HG03558 (cell line): Measurements from ENCODE around the gene RBM20.

Source experiments
- ATAC-seq: cut with Tn5 transposase; IDR thresholded peaks from one replicate; pipeline ENCODE4 v1.9.1; 2021; ENCODE audit warnings: moderate number of reproducible peaks; ENCODE audit not compliant: unreplicated experiment; ENCODE audit errors: extremely low read depth

The RBM20 gene

GRCh38 chr10:110798340-110798739, 154.2 kb downstream of the RBM20 start:
- no peak for ATAC-seq

- ATAC-seq, result no peak
These were observed 158.0 kb downstream of the RBM20 start for GRCh38 chr10:110802090-110802489.

DNA sequence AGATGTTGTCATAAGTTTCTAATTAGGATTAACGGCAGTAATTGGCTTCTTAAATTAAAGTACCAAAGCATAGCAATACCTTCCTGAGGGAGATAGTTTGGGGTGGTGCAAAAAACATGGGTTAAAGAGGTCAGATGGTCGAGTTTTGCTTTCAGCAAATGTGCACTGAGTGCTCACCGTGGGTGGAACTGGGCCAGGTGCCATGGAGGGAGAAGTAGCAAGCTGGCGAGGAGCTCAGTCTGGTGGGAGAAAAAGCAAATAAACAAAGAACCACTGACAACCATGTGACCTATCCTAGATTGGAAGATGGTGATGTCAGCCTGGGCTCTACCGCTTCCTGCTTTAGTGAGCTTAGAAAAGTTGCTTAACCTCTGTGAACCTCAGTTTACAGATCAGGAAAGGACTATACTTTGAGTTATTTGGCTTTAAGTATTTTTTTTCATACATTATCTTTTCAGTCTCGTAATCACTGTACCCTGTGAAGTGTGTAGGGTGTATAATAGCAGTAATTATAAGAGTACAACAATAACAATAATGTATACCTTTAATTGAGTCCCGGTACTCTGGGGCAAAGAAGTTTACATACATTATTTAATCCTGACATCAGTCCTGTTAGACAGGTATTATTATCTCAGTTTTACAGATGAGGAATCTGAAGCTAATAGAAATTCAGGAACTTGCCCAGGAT, 158.6 kb downstream of the RBM20 start:
- no peak for ATAC-seq

DNA sequence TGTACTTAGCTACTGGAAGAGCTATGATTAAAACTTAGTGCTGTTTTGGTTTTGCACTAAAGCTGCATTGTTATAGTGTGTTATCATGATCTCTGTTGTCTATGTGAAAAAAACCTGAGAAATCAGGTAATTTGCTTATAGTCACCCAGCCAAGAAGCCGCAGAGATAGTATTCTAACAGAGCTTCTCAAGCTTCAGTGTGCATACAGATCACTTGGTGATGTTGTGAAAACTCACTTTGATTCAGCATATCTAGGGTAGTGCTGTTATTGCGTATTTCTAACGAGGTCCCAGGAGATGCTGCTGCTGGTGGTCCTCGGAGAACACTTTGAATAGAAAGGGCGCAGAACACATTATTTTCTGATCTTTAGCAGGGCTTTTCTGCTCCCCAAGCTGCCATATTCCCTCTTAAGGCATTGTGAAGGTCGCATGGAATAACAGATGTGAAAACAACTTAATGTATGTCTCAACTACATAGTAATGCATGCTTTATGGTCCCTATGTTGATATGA, 159.2 kb downstream of the RBM20 start:
- ATAC-seq, result no peak

DNA sequence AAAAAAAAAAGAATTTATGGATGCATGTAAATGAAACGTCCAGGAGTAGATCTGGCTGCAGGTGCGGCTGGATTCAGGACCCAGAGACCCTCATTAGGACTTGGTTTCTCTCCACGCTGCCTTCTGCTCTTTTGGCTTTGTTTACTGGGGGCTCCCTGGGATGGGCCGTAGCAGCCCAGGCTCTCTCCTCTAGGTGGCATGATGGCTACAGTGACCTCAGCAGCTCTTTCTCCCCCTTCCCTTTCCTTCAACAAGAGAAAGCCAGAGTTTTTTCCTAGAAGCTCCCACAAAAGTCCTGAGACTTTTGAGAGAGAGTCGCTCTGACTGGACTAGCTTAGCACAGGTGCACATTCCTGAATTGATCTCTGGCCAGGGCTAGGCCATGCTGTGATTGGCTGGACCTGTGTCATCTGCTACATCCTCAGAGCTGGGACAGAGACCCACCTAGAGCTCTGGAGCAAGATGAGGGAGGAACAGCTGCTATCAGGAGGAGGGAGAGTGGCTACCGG, 159.7 kb downstream of the RBM20 start:
- ATAC-seq, result no peak

GRCh38 chr10:110804376-110804775, 160.2 kb downstream of the RBM20 start:
- no peak for ATAC-seq

GRCh38 chr10:110805292-110805691, 161.2 kb downstream of the RBM20 start:
- ATAC-seq, result no peak

- no peak for ATAC-seq
These were observed 162.2 kb downstream of the RBM20 start for GRCh38 chr10:110806335-110806734.

- ATAC-seq, result no peak
These were observed 164.0 kb downstream of the RBM20 start for GRCh38 chr10:110808123-110808522.

GRCh38 chr10:110808615-110809014, 164.5 kb downstream of the RBM20 start:
- ATAC-seq, result no peak

DNA sequence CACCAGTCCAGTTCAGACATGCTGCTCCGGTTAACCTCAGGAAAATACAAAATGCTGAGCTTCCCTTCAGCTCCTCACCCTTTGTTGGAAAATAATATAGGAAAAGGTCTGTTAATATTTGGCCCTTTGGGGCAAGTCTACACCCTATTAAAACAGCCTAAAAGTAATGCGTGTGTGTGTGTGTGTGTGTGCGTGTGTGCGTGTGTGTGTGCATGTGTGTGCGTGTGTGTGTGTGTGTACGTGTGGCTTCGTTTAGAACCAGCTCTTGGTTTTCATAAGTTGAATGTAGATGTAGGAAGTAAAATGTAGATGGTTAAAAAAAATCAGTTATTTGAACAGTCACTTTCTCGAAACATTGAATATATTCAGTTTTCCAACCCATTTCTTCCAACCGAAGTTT, 166.5 kb downstream of the RBM20 start:
- no peak for ATAC-seq

DNA sequence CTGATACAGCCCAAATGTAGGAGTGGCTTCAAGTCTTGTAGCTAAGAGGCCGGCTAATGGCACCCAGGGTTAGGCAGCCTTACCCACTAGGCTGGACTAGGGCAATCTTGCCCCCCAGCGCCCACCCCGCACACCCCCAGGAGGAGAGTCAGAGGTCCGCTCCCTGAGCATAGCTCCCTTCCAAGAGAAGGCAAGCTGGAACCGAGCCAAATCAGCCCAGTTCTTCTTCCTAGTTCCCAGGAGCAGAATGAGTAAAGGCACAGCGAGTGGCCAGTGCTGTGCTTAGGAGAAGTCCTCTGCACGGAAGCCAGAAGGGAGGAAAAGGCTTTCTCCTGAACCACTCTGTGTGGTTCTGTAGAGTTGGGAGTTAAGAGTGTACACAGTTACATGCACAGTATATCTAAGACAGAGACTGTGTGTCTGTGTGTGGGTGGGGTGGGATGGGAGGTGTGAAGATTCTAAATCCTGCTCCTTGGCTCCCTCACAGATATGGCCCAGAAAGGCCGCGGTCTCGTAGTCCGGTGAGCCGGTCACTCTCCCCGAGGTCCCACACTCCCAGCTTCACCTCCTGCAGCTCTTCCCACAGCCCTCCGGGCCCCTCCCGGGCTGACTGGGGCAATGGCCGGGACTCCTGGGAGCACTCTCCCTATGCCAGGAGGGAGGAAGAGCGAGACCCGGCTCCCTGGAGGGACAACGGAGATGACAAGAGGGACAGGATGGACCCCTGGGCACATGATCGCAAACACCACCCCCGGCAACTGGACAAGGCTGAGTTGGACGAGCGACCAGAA, 167.8 kb downstream of the RBM20 start:
- ATAC-seq, result no peak

GRCh38 chr10:110812583-110812982, 168.4 kb downstream of the RBM20 start:
- ATAC-seq, result no peak

DNA sequence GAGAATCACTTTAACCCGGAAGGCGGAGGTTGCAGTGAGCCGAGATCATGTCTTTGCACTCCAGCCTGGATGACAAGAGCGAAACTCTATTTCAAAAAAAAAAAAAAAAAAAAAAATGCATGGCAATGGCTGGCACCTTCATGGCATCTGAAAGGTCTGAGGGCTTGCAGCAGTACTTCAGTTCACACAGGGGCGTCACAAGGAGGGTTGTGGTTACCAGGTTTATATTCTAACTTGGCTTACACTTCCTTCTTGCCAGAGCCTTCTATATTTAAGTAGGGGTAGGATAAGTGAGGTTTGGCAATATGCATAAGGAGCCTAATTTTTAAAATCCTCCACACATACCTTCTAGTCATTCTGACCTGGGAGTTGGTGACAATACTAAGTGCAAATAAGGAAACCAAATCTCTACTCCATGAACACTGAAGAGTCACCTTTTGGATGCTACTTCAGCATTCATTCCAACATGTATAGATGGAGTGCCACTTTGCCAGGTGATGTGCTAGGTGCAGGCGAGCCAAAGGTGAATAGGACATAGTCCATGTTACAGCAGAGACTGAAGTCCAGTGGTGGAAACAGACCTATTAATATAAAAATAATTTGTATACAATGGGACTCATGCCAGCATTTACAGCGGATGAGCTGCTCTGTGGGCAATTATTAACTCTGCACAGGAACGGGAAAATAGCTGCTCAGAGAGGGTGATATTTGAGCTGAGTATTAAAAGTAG, 169.8 kb downstream of the RBM20 start:
- ATAC-seq, result no peak

- ATAC-seq, result no peak
These were observed 171.3 kb downstream of the RBM20 start for GRCh38 chr10:110815354-110816004.

- ATAC-seq, result no peak
These were observed 173.5 kb downstream of the RBM20 start for GRCh38 chr10:110817614-110818013.

DNA sequence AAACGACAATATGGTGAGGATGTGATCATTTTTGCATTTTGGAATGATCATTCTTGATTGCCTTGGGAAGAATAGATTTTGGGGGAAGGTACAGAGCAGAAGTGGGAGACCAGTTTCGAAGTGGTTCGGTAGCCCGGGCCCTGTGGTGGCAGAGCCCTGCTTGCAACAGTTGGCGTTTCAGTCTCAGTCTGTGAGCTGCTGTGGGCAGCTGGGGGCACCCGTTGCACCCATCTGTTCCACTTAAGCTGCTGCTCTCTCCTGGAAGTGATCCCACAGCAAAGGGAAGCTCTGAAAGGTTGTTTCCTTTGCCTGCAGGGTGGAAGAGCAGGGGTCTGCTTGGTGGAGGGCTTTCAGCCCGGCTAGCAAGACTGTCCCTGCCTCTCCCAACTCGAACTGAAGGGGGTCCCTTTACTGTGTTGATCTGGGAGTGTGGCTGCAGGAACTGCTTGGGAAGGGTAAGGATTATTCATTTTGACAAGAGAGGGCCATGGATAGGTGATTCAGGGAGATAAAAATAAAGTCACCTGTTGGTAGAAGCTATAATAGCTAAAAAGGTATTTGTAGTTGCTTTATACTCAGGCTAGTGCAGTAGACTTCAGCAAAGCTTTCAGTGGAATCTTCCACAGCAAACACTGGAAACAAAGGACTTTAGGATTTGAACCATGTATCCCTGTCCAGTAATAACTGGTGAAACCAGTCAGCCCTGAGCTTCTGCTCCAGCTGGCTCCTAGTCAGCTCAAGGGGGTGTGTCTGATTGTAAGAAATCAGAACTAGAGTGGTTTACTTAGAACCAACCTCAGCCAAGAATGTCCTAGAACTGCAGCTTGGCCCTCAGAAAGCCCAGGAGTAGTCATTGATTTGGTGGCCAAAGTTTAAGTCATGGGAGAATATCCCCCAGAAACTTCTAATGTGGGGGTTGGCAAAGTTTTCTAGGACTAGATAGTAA, 174.4 kb downstream of the RBM20 start:
- no peak for ATAC-seq

DNA sequence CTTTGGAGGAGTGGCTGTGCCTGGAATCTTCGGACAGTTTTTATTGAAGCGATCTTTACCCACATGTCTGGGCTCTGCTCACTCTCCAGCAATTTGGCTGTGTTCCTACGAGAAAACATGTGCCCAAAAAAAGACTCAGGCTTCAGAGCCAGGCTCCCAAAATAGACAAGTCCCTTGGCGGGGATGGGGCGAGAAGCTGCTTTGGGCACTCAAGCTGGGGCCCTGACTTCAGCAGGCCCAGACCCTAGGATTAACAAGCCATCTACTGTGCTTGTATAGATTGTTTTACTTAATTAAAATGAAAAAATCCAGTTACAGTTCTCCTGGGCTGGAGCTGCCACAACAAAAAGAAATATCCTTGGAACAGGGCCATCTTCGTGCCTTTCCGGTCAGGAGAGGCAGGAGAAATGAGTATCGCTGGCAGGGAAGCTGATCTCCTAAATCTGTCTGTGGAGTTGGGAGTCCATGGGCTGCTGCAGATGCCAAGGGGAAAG, 176.2 kb downstream of the RBM20 start:
- no peak for ATAC-seq

DNA sequence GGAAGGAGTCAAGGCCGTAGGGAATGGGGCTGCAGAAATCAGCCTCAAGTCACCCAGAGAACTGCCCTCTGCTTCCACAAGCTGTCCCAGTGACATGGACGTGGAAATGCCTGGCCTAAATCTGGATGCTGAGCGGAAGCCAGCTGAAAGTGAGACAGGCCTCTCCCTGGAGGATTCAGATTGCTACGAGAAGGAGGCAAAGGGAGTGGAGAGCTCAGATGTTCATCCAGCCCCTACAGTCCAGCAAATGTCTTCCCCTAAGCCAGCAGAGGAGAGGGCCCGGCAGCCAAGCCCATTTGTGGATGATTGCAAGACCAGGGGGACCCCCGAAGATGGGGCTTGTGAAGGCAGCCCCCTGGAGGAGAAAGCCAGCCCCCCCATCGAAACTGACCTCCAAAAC, 177.4 kb downstream of the RBM20 start:
- ATAC-seq, result no peak
